Nephron progenitor cell (in vitro differentiated cells): ENCODE results near the gene ZNF438.
"Not testable (repeated sequence)": the region's sequence is repeated elsewhere in the genome, so short reads cannot be mapped to it uniquely, and the experiment has no call there.

Source experiments
- DNase-seq: peaks from one replicate; pipeline ENCODE4 v3.0.0; 2021
- H3K27ac Mint-ChIP-seq: 2 replicates; pipeline ENCODE4 v1.8.0; 2021; ENCODE audit warnings: mild to moderate bottlenecking, moderate library complexity, mixed read lengths
- H3K27me3 Mint-ChIP-seq: 2 replicates; pipeline ENCODE4 v1.8.0; 2021; ENCODE audit warnings: mild to moderate bottlenecking, low read depth, mixed read lengths; ENCODE audit not compliant: poor library complexity
- H3K36me3 Mint-ChIP-seq: 2 replicates; pipeline ENCODE4 v1.8.0; 2021; ENCODE audit warnings: low read depth, mixed read lengths
- H3K4me1 Mint-ChIP-seq: 2 replicates; pipeline ENCODE4 v1.8.0; 2021; ENCODE audit warnings: mixed read lengths
- H3K4me3 Mint-ChIP-seq: 2 replicates; pipeline ENCODE4 v1.8.0; 2021; ENCODE audit warnings: mild to moderate bottlenecking, moderate library complexity, mixed read lengths
- H3K9me3 Mint-ChIP-seq: 2 replicates; pipeline ENCODE4 v1.8.0; 2021; ENCODE audit warnings: mild to moderate bottlenecking, moderate library complexity, mixed read lengths
- CTCF ChIP-seq: fragments of 200-600 bp; sonication (generic); IDR thresholded peaks from 2 replicates; pipeline ENCODE4 v1.5.0; 2021; ENCODE audit warnings: antibody characterized with exemption

ZNF438 gene

GRCh38 chr10:30984563-30985328, 46.9 kb downstream of the ZNF438 start:
- peaks cover 13% of the 10 kb centered on the region for H3K9me3 Mint-ChIP-seq
- no peak for TF ChIP-seq CTCF
- no peak overlapping the region for H3K4me3 Mint-ChIP-seq
- no peaks in the 10 kb centered on the region for H3K4me1 Mint-ChIP-seq
- no peaks in the 10 kb centered on the region for H3K27me3 Mint-ChIP-seq
- no peak for DNase-seq
- H3K36me3 Mint-ChIP-seq, result peaks cover 19% of the 10 kb centered on the region
- no peak overlapping the region for H3K27ac Mint-ChIP-seq

GRCh38 chr10:30983209-30983608, 48.5 kb downstream of the ZNF438 start:
- Mint-ChIP-seq H3K9me3 (peaks cover 21% of the 10 kb centered on the region), H3K36me3 (peaks cover 22% of the 10 kb centered on the region), H3K27ac (peak overlapping the region; percentile 35)
- DNase-seq, H3K27me3 Mint-ChIP-seq, H3K4me1 Mint-ChIP-seq, H3K4me3 Mint-ChIP-seq: not testable (repeated sequence)

GRCh38 chr10:30980951-30981616, 50.6 kb downstream of the ZNF438 start:
- Mint-ChIP-seq H3K27ac (no peak overlapping the region), H3K4me1 (no peaks in the 10 kb centered on the region), H3K4me3 (no peak overlapping the region), H3K9me3 (peaks cover 21% of the 10 kb centered on the region), H3K36me3 (peaks cover 22% of the 10 kb centered on the region), H3K27me3 (no peaks in the 10 kb centered on the region)
- no peak for DNase-seq
- no peak for TF ChIP-seq CTCF

GRCh38 chr10:30979956-30980355, 51.7 kb downstream of the ZNF438 start:
- Mint-ChIP-seq H3K36me3 (peaks cover 22% of the 10 kb centered on the region), H3K4me3 (no peak overlapping the region), H3K9me3 (peaks cover 21% of the 10 kb centered on the region), H3K27me3 (no peaks in the 10 kb centered on the region), H3K4me1 (peaks cover 3% of the 10 kb centered on the region), H3K27ac (no peak overlapping the region)
- no peak for TF ChIP-seq CTCF
- no peak for DNase-seq

- H3K4me3 Mint-ChIP-seq, result no peak overlapping the region
- H3K27me3 Mint-ChIP-seq, result no peaks in the 10 kb centered on the region
- no peak for DNase-seq
- peaks cover 13% of the 10 kb centered on the region for H3K4me1 Mint-ChIP-seq
- H3K36me3 Mint-ChIP-seq, result peaks cover 22% of the 10 kb centered on the region
- peaks cover 21% of the 10 kb centered on the region for H3K9me3 Mint-ChIP-seq
- H3K27ac Mint-ChIP-seq, result no peak overlapping the region
- TF ChIP-seq CTCF, result no peak
Measured at GRCh38 chr10:30978843-30979242, 52.8 kb downstream of the ZNF438 start.

- peaks cover 20% of the 10 kb centered on the region for H3K4me1 Mint-ChIP-seq
- peaks cover 17% of the 10 kb centered on the region for H3K36me3 Mint-ChIP-seq
- H3K27me3 Mint-ChIP-seq, result peaks cover 2% of the 10 kb centered on the region
- no peak for TF ChIP-seq CTCF
- H3K9me3 Mint-ChIP-seq, result peaks cover 15% of the 10 kb centered on the region
- H3K4me3 Mint-ChIP-seq, result no peak overlapping the region
- no peak for DNase-seq
- peak overlapping the region; percentile 24 for H3K27ac Mint-ChIP-seq
Measured at GRCh38 chr10:30977385-30977784, 54.3 kb downstream of the ZNF438 start.
